Neural cell (in vitro differentiated cells): ENCODE results near the gene PGAP2. TPM values are rescaled to one million over a fixed set of nuclear protein-coding genes. Genes with fewer than 3 reads are reported as not detected.

Experiments used
- H2AFZ ChIP-seq: fragments of 200-600, 300-800 bp; sonication (generic), shearing (Covaris generic); 2 replicates; pipeline ENCODE4 v1.6.0; 2014; ENCODE audit warnings: low read depth, mild to moderate bottlenecking, antibody characterized with exemption, low read length, moderate library complexity
- H3F3A ChIP-seq: fragments of 200-600 bp; shearing (Covaris generic); 2 replicates; pipeline ENCODE4 v1.6.1; 2016; ENCODE audit warnings: mild to moderate bottlenecking, moderate library complexity, mixed read lengths, antibody characterized with exemption, low read length; ENCODE audit not compliant: insufficient read depth, poor library complexity, severe bottlenecking
- H3K27ac ChIP-seq: fragments of 200-600, 300-800 bp; sonication (generic), shearing (Covaris generic); 2 replicates; pipeline ENCODE4 v1.5.1; 2014; ENCODE audit warnings: mild to moderate bottlenecking, low read length, moderate library complexity
- H3K27me3 ChIP-seq: fragments of 300-800, 200-600 bp; sonication (generic), shearing (Covaris generic); 2 replicates; pipeline ENCODE4 v1.6.0; 2014; ENCODE audit warnings: mild to moderate bottlenecking, low read depth, low read length, moderate library complexity; ENCODE audit not compliant: insufficient read depth
- H3K36me3 ChIP-seq: fragments of 300-800, 200-600 bp; sonication (generic), shearing (Covaris generic); 2 replicates; pipeline ENCODE4 v1.5.1; 2014; ENCODE audit warnings: mild to moderate bottlenecking, antibody characterized with exemption, low read length, moderate library complexity; ENCODE audit not compliant: insufficient read depth
- H3K4me2 ChIP-seq: fragments of 300-800, 200-600 bp; sonication (generic), shearing (Covaris generic); 2 replicates; pipeline ENCODE4 v1.6.0; 2014; ENCODE audit warnings: mild to moderate bottlenecking, low read length
- H3K4me3 ChIP-seq: fragments of 300-800, 200-600 bp; sonication (generic), shearing (Covaris generic); 2 replicates; pipeline ENCODE4 v1.5.1; 2014; ENCODE audit warnings: mild to moderate bottlenecking, low read length, moderate library complexity
- H3K79me2 ChIP-seq: fragments of 200-600 bp; shearing (Covaris generic); replicated peaks from 2 replicates; pipeline ENCODE4 v1.6.0; 2014; ENCODE audit warnings: mild to moderate bottlenecking, low read length, moderate library complexity; ENCODE audit not compliant: insufficient read depth
- H3K9ac ChIP-seq: fragments of 300-800, 200-600 bp; sonication (generic), shearing (Covaris generic); 2 replicates; pipeline ENCODE4 v1.6.1; 2016; ENCODE audit warnings: mild to moderate bottlenecking, low read length, mixed read lengths
- H3K9me2 ChIP-seq: fragments of 200-600 bp; shearing (Covaris generic); 2 replicates; pipeline ENCODE4 v1.6.1; 2016; ENCODE audit warnings: mild to moderate bottlenecking, low read length, mixed read lengths; ENCODE audit not compliant: insufficient read depth
- H3K9me3 ChIP-seq: fragments of 200-600, 300-800 bp; sonication (generic), shearing (Covaris generic); 2 replicates; pipeline ENCODE4 v1.6.1; 2016; ENCODE audit warnings: mild to moderate bottlenecking, mixed run types, low read length, moderate library complexity, mixed read lengths
- H4K20me1 ChIP-seq: fragments of 200-600 bp; shearing (Covaris generic); 2 replicates; pipeline ENCODE4 v1.6.1; 2016; ENCODE audit warnings: mild to moderate bottlenecking, mixed run types; ENCODE audit not compliant: insufficient read depth
- CTCF ChIP-seq: fragments of 450-650 bp; IDR thresholded peaks from 2 replicates; pipeline ENCODE4 v1.5.1; 2014; ENCODE audit warnings: antibody characterized with exemption, mild to moderate bottlenecking, moderate library complexity; ENCODE audit not compliant: poor library complexity, severe bottlenecking
- EP300 ChIP-seq: fragments of 450-650 bp; conservative IDR thresholded peaks from 2 replicates; pipeline ENCODE4 v1.6.1; 2014; ENCODE audit warnings: antibody characterized with exemption, mild to moderate bottlenecking, moderate library complexity; ENCODE audit not compliant: poor library complexity, severe bottlenecking
- EZH2 ChIP-seq: fragments of 200-600, 300-800 bp; shearing (Covaris generic), sonication (generic); IDR thresholded peaks from 2 replicates; pipeline ENCODE4 v1.6.1; 2014; ENCODE audit warnings: antibody characterized with exemption, low read length, borderline replicate concordance, mild to moderate bottlenecking; ENCODE audit not compliant: insufficient read depth, poor library complexity, severe bottlenecking
- MXI1 ChIP-seq: fragments of 450-650 bp; conservative IDR thresholded peaks from 2 replicates; pipeline ENCODE4 v1.6.1; 2014; ENCODE audit warnings: antibody characterized with exemption, mild to moderate bottlenecking; ENCODE audit not compliant: poor library complexity, severe bottlenecking
- POLR2AphosphoS5 ChIP-seq: IDR thresholded peaks from 2 replicates; pipeline ENCODE4 v1.6.1; 2012
- RAD21 ChIP-seq: fragments of 450-650 bp; conservative IDR thresholded peaks from 2 replicates; pipeline ENCODE4 v1.6.1; 2014; ENCODE audit warnings: antibody characterized with exemption, mild to moderate bottlenecking, moderate library complexity
- REST ChIP-seq: IDR thresholded peaks from 2 replicates; pipeline ENCODE4 v1.6.1; 2012; ENCODE audit warnings: borderline replicate concordance
- SMC3 ChIP-seq: fragments of 450-650 bp; conservative IDR thresholded peaks from 2 replicates; pipeline ENCODE4 v1.6.1; 2014; ENCODE audit warnings: antibody characterized with exemption, mild to moderate bottlenecking, moderate library complexity; ENCODE audit not compliant: poor library complexity
- TAF1 ChIP-seq: IDR thresholded peaks from 2 replicates; pipeline ENCODE4 v1.6.1; 2012; ENCODE audit warnings: low read depth
- polyA plus RNA-seq: library from polyadenylated mRNA; depleted of rRNA; stranded (reverse); fragments of >200 nt; gene quantifications from 2 replicates; pipeline ENCODE4 v1.2.3, GENCODE V29; 2014

PGAP2 gene
- polyA plus RNA-seq, 1 donor from 2014 or later = 30.1 TPM

GRCh38 chr11:3820971-3821370, 12.6 kb downstream of the PGAP2 start:
- Histone ChIP-seq H3K4me3 (no peak overlapping the region), H3K79me2 (no peaks in the 10 kb centered on the region), H3K9me3 (no peaks in the 10 kb centered on the region), H3K4me2 (no peak overlapping the region), H3K36me3 (no peaks in the 10 kb centered on the region), H3K9ac (no peak overlapping the region), H3K9me2 (no peaks in the 10 kb centered on the region), H3K27me3 (no peaks in the 10 kb centered on the region), H3K27ac (no peak overlapping the region), H4K20me1 (no peaks in the 10 kb centered on the region), H3F3A (no peaks in the 10 kb centered on the region), H2AFZ (no peak overlapping the region)
- TF ChIP-seq EP300 = no peak
- no peak for TF ChIP-seq POLR2AphosphoS5
- TF ChIP-seq TAF1 = no peak
- TF ChIP-seq RAD21 = no peak
- TF ChIP-seq MXI1 = no peak
- TF ChIP-seq SMC3 = no peak
- no peak for TF ChIP-seq EZH2
- TF ChIP-seq CTCF = no peak
- no peak for TF ChIP-seq REST

- Histone ChIP-seq H3K9ac (no peak overlapping the region), H3K4me3 (no peak overlapping the region), H4K20me1 (no peaks in the 10 kb centered on the region), H3K4me2 (no peak overlapping the region), H3K27ac (no peak overlapping the region), H3K27me3 (no peaks in the 10 kb centered on the region), H2AFZ (no peak overlapping the region), H3F3A (no peaks in the 10 kb centered on the region), H3K36me3 (no peaks in the 10 kb centered on the region), H3K79me2 (no peaks in the 10 kb centered on the region), H3K9me3 (no peaks in the 10 kb centered on the region), H3K9me2 (no peaks in the 10 kb centered on the region)
- TF ChIP-seq RAD21 (no peak), TAF1 (no peak), MXI1 (no peak), EP300 (no peak), EZH2 (no peak), SMC3 (no peak), POLR2AphosphoS5 (no peak), REST (no peak), CTCF (no peak)
Measured at GRCh38 chr11:3822312-3822711, 14.0 kb downstream of the PGAP2 start.
